UCSD-AML1 (cell line): ENCODE results near the gene MED27.

ENCODE experiments used
- DNase-seq: peaks from one replicate; lab custom pipeline; 2025; ENCODE audit not compliant: unreplicated experiment; lab: John Stamatoyannopoulos, UW

Gene MED27

DNA sequence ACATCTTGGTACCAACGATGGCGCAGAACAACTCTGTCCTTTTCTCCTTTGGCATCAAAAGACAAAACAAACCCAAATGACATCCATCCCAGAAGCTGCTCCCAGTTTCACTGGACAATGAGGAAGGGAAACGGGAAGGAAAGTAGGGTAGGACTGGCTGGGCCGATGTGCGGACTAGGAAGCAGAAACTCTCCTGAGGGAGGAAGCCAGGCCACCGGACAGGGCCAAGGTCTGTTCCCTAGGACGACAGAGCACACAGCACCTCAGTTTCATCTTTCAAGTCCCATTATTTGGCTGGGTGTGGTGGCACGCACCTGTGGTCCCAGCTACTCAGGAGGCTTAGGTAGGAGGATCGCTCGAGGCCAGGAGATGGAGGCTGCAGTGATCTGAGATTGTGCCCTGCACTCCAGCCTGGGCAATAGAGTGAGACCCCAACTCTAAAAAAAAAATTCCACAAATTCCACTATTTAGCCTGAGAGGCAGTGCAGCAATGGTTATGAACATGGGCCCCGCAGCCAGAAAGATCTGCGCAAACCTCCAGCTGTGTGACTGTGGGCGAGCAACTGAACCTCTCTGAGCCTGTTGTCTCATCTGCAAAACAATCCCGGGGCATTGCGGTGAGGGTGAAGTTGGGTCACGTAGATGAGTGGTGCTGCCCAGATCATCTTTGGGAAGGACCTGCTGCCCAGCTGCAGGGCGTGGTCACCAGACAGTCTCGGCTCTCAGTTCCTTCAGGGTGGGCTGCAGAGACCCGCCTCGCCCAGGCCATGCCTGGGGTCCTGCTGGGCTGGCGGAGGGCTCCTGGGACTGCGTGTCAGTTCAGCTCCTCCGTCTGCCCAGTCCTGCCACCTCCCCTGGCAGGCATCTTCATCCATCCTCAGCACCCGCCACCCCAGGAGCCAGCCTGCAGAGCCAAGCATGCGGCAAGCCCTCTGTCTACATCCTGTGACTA is 238.6 kb downstream of the MED27 start:
- no peak for DNase-seq

DNA sequence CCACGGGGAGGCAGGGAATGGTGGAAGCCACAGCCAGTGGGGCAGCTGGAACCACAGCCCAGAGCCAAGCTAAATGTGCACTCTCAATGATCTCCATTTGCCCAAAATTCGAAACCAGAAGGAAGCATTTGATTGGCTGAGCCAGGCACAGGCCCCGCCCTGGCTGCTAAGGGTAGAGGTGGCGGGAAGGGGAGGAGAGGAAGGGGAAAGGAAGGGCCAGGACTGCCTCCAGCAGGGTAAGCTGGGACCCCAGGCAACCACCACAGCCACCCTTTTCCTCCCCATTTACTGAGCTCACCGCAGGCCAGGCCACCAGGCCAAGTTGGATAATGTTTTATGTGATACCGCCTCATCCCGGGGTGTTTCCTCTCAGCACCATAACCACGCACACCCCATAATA is 239.4 kb downstream of the MED27 start:
- DNase-seq = no peak

DNA sequence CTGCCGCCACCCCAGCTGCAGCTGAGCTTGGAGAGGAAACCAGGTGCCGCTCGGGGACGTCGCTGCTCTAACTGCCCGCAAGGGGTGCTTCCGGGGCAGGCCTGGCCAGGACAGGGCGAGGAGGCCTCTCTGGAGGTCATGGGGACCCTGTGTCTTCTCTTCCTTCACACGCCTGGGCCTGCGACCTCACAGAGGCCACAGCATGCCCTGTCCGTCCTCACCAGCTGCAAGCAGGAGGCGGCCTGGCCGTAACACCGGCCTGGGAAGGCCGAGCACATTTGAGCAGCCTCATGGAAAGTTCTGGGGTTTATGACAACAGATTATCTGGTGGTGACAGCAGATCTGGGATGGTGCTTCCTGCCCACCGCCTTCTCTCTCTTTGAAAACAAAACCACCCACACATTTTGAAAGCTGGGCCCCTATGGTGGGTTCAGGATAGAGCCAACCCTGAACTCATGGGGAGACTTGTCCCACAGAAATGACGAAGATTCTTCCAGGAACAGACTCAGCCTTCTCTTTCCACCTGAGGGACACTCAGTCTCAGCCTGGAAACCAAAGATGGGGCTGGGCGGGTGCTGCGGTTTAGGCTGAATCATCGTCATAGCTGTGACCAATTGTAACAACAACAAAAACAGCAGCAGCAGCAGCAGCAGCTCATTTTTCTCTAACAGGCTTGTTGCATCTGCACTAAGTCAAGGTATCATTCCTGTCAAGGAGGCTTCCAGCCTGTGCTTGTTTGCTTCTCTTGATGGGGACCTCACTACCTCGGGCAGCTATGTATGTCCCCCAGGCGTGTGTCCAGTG is 240.2 kb downstream of the MED27 start:
- DNase-seq = no peak

DNA sequence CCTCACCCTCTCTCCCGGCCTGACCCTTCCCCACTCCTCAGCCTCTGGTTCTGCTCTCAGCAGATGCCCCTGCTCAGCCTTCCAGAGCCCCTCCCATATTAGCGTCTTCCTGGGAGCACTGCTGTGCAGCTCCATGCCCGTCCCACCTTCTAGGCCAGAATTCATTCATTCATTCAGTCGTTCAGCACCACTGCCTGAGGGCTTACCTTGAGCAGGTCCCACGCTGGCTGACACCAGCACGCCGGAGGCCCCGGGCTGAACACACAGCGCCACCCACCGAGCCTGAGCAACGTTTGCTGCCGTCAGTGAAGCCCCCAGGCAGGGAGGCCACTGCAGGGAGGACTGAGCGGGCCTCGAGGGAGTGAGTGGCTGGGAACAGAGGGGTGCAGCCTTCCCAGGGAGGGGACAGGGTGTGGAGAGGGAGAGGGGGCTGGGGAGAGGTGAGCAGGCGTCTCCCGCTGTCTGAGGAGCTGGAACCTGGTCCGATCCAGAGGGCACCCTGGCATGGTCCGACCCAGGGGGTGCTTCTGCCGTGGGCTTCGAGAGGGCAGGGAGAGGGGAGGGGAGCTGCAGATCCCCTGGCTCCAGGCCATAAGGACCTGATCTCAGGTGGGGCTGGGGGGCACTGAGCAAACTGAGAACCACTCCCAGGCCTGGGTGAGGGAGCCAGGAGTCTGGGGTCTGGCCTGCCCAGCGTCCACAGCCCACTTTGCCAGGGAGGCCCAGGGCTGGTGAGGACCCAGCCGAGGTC is 241.0 kb downstream of the MED27 start:
- DNase-seq = no peak

DNA sequence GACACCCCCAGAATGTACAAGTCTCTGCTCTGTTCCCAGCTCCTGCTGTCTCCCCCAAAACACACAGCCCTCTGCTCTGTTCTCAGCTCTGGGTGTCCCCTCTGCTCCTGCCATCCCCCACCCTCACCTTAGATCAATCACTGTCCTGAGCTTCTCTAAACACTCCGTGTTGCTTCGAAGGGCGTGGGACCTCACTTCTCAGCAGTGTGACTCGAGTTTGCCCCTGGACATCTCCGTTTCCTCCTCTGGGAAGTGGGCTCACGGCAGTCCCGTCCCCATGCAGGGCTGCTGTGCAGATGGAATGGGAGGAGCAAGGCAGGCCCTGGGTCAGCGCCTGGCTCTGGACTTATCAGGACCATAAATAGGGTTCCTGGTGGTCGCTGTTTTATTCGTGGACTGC is 241.8 kb downstream of the MED27 start:
- DNase-seq = no peak

DNA sequence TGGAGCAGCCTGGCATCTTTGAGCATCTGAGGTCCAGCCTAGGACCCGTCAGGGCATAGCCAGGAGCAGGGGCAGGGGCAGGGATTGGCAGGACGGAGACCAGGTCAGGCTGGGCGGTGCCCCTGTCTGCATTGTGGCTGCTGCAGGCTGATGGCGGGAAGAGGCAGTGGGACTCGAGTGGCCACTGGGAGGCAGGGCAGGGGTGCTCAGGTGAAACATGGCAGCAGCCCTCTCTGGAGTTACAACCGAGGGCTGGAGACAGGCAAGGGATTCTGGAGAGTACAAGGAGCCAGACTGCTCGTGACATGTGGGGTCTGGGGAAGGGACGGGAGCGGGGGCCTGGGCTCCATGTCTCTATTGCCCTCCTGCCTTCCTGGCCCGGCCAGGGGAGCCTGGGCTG is 242.4 kb downstream of the MED27 start:
- DNase-seq = peak; percentile 29

DNA sequence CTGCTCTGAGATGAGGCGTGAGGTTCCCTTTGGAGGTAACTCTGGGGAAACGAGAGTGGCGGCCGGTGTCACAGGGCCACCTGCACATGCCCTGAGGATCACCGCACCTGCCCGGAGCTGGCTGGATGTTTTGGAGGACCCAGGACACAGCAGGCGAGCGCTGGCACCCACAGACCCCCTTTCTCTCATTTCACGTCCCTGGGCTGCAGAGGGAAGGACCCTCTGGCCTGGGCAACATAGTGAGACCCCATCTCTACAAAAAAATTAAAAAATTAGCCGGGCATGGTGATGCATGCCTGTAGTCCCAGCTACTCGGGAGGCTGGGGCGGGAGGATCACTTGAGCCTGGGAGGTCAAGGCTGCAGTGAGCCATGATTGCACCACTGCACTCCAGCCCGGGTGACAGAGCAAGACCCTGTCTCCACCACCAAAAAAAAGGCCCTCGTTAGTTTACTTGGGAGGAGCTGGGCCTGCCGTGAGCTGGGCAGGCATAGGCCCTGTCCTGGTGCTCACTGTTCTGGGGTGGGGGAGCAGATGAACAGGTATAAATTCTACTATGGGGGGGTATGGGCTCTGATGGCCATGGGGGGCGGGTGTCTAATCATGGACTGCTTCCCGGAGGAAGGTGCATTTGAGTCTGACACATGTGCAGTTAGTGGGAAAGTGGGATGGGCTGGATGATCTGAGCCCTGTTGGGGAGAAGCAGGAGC is 242.9 kb downstream of the MED27 start:
- DNase-seq = no peak

DNA sequence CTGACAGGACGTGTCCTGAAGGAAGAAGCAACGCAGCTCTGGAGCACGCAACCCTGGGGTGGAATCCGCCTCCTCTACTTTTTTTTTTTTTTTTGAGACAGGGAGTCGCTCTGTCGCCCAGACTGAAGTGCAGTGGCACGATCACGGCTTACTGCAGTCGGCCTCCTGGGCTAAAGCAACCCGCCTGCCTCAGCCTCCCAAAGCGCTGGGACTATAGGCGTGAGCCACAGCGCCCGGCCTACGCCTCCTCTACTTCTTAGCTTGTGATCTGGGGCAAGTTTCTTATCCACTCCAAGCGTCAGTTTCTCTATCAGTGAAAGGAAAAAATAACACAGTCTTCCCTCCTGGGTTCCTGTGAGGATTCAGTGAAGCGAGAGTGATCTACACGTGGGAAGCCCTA is 243.6 kb downstream of the MED27 start:
- no peak for DNase-seq

DNA sequence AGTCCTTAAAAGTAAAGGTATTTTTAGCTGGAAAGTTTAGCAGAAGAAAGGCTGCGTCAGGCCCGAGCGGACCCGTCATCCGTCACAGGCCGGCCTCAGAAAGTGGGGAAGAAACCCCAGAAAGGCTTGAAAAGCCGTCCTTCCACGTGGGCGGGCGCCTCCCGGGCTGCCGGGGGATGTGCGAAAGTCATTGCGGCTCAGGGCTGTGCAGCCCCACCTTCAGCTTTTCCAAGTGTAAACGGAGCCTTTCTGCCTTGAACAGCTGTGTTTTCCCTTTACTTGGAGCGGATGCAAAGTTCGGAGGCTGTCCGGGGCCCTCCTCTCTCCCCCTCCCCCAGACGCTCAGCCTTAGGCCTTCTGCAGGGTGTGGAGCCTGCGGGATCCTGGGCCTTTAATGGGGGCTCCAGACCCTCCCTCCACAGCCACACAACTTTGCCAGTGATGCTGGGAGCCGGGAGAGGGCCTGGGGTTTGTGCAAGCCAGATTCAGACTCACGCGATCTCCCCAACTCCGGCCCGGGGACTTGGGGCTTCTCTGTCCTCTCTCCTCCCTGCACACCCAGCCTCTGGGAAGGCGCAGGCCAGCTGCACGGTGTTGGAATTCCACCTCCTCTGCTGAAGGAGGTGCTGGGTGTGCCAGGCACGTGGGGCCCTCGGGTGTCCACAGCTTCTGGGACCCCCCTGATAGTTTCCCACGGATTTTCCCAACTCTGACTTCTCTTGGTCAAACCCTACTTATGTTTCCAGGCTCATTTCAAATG is 244.3 kb downstream of the MED27 start:
- DNase-seq = no peak

DNA sequence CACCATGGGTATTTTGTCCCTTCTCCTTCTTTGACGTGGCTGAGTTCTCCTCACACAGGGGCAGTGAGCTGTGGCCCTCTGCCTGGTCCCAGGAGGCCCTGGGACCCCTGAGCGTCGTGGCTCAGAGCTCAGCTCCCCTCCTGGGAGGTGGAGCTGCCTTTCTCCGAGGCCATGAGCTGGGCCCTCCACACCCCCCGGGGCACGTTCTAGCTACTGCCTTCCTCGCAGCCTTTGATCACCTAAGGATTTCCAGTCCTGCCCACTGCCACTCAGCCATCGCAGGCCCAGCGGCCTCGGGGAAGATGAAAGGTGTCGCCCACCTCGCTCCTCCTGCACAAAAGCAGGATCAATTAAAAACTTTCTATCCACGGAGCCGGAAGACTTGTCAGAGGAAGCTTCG is 244.9 kb downstream of the MED27 start:
- no peak for DNase-seq

DNA sequence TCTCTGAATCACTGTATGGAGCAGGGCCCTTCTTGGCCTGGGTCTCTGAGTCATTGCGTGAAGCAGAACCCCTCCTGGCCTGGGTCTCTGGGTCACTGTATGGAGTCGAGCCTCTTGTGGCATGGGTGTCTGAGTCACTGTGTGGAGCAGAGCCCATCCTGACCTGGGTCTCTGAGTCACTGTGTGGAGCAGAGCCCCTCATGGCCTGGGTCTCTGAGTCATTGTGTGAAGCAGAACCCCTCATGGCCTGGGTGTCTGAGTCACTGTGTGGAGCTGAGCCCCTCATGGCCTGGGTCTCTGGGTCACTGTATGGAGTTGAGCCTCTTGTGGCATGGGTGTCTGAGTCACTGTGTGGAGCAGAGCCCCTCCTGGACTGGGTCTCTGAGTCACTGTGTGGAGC is 245.8 kb downstream of the MED27 start:
- DNase-seq = no peak

DNA sequence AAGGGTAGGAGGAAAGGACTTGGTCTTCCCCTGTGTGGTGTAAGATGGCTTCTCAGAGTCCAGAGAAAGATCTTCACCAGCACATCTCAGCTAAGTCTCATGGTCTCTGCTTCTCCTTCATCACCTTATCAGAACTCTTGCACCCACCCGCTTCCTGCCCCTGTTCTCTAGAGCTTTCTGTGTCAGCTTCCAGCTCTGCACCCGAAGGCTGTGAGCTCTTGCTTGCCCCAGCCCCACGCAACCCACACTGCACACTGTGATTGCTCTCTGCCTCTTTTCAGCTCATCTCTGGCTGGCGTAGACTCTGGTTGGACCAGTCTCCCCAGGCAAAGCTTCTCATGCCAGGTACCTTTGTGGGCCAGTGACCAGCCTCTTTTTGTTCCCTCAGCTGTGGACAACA is 246.6 kb downstream of the MED27 start:
- DNase-seq = no peak

DNA sequence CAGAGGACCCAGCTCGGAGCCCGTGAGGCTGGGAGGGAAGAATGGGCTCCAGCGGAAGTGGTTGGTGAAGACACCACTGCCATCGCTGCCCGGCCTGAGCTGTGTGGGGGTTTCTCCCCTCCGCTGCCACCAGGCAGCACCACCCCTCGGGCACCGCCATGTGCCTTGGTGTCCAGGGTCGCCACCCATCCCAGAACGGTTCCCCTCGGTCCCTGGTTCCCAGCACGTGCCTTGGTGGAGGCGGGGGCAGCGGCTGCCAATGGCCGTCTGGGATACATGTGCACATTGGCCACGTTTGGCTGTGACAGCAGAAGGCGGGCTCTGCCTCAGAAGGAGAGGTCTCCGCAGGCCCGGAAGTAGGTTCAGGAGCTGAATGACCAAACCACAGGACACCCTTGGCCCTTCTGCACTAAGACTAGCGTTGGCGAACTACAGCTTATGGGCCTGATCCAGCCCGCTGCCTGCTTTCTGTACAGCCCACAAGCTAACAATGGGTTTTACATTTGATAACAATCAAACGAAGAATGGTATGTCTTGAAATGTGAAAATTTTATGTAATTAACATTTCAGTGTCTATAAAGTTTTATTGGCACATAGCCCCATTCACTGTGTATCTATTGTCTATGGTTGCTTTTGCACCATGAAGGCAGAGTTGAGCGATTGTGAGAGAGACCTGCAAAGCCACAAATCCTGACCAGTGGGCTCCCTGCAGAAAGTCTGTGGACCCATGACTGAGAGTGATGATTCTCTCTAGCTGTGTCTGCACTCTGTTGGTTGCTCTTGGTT is 248.1 kb downstream of the MED27 start:
- DNase-seq = no peak

DNA sequence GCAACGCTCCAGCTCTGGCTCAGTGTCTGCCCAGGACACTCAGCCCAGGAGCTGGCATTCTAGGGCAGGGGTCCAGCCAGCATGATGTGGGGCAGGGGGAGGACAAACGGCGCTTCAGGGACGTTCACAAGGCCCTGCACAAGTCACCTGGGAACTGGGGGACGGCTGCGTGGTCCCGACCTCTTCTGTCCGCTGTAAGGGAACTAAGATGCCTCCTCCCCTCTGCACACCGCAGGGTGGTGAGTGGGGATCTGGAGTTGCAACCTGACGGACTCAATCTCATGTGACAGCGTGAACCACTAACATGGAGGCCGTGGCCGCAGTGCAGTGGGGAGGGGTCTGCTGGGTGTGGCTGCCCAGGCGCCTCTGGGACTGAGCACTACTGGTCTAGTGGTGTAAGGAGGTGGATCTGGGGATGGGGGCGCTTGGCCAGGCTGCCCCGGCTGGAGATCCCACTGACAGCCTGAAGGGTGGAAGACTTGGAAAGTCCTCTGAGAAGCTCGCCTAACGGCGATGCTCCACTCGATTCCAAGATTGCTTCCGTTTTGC is 251.8 kb downstream of the MED27 start:
- no peak for DNase-seq

DNA sequence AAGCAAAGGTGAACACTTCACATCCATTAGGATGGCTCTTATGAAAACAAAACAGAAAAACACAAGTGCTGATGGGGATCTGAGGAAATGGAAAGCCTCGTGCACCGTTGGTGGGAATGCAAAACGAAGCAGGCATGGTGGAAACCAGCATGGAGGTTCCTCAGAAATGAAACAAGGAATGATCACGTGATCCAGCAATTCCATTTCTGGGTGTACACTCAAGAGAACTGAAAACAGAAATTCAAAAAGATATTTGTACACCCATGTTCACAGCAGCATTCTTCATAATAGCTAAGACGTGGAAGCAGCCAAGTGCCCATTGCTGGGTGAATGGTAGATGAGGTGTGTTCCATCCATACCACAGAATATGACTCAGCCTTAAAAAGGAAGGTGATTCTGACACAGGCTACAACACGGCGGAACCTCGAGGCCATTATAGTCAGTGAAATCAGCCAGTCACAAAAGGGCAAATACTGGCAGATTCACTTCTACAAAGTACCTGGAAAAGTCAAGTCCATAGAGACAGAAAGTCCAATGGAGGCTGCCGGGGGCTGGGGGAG is 252.6 kb downstream of the MED27 start:
- no peak for DNase-seq

DNA sequence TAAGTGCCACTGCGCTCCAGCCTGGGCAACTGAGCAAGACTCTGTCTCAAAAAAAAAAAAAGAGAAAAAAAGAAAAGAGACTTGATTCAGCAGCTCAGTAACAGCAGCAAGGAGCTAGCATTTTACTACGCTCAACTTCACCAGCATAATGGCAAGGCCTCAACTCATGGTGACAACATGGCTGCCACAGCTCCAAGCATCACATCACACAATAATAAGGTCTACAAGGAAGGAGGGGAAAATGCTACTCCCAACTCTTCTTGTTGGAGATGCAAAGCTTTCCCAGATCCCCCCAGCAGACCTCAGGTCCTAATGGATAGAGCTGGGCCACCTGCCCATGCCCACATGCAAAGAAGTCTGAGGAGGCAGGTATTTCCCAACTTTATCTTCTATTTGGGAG is 253.6 kb downstream of the MED27 start:
- DNase-seq = no peak

DNA sequence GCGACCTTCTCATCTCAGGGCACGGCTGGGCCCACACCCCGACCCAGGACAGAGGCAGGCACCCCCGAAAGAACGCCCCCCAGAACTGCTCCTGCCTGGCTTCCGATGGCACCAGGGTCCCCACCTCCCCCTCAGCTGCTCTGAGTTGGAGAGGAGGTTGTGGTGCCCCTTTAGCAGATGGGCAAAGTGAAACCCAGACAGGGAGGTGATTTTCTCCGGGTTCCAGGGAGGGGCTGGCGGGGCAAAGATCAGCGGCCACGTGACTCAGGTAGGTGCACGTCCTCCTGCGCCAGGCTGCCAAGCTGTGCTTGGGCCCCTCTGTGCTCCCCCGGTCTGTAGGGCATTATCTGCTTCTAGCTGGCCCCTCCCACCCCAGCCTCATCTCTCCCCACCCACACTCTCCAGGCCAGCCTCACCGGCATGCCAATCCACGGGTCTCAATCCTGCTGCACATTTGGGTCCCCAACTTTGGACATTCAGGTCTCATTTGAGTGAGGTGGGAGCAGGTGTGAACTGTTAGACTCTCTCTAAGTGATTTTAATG is 254.6 kb downstream of the MED27 start:
- no peak for DNase-seq

DNA sequence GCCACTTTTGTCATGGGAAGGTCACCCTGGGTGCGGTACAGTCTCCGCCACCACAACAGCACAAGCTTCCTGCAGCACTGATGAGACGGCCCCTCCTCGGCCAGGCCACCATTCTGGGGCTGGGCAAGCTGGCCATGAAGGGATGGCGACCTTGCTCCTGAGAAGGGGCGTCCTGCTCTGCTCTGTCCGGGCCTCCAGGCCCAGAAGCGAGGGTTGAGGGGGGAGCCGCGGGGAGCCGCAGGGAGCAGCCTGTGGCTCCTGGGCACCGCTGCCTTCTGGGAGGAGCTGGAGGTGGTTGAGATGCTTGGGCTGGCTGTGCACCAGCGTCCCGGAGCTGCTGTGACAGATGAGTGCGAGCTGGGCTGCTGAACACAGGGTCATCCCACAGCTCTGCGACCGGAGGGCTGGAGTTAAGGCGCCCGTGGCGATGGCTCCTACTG is 255.5 kb downstream of the MED27 start:
- DNase-seq = no peak
